Ishikawa (cell line): ENCODE results near the gene STAMBPL1.

Experiments
- FOXM1 ChIP-seq: IDR thresholded peaks from 2 replicates; pipeline ENCODE4 v1.6.1; 2012; ENCODE audit warnings: low read depth, borderline replicate concordance
- TAF1 ChIP-seq: IDR thresholded peaks from 2 replicates; pipeline ENCODE4 v1.6.1; 2012; ENCODE audit warnings: low read depth, mild to moderate bottlenecking

GRCh38 chr10:88968391-88968790 is 88.3 kb downstream of the STAMBPL1 start:
- TF ChIP-seq FOXM1 (no peak), TAF1 (no peak)
